GM19328 (cell line): ENCODE measurements around the gene ATP8B1.
"Not testable (repeated sequence)": the region's sequence is repeated elsewhere in the genome, so short reads cannot be mapped to it uniquely, and the experiment has no call there.

Experiments
- ATAC-seq: cut with Tn5 transposase; IDR thresholded peaks from one replicate; pipeline ENCODE4 v1.9.1; 2021; ENCODE audit warnings: mild to moderate bottlenecking, moderate library complexity; ENCODE audit not compliant: unreplicated experiment

The ATP8B1 gene

DNA sequence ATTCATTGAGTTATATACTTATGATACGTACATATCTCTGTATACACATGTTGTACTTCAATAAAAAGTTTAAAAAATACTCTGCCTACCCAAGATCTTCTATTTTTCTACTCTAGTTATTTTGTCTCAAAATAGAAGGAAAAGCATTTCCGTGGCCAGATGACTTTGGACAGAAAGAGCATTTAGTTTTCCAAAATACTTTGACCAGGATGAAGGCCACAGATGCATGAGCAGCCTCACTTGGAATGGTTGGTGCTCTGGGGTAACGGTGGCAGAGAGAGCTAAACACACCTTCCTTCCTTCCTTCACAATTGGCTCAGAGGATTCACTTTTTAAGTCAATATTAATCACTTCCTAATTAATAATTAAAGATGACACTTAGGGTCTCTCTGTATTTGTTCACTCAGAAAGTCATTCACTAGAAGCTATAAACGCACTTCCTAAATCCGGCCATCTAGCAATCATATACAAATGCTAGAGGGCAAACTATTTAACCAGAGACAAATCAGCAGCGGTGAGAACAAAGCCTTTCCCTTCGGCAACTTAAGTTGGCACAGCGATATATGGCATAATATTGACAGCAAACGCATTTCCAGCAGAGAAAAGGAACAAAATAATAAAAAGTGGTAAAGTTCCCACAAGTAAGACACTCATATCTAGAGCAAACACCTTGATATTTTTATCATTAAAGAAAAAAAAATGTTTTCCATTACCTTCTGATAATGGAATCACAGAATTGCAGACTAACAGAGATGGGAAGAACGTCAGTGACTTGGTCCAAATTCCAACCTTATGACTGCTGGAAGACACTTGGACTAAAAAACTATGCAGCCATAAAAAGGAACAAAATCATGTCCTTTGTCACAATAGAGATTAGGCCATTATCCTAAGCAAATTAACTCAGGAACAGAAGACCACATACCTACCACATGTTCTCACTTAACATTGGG, 125.6 kb downstream of the ATP8B1 start:
- no peak for ATAC-seq

DNA sequence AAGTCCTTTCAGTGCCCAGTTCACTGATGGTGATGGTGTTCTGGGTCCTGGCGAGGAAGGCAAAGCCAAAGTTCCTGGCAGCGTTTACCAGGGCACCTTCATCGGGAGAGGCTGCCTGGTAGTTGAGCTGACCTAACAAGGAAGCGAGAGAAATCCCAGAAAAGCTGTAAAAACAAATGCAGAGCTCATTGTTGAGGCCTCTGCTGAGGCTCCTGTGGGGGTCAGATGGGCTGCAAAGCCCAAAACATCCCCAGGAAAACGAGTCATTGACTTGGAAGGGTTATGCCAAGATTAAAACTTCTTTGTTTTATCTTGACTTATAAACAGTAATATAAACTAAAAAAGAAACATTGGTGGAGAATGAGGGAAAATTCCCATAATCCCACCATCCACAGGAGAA, 128.2 kb downstream of the ATP8B1 start:
- no peak for ATAC-seq

DNA sequence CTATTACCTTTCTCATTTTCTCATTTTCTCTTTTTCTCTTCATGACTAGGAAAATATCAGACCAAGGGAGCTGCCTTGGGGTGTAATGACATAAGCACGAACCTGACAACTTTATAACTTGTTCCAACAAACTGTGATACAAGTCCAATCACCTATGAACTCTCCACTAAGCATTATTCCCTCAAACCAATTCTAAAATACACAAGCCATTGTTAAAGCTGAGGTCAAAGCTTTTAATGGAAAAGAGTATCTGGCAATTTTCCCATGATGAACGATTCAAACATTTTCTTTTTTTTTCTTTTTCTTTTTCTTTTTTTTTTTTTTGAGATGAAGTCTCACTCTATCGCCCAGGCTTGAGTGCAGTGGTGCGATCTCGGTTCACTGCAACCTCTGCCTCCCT, 133.1 kb downstream of the ATP8B1 start:
- ATAC-seq: no peak

- no peak for ATAC-seq
Measured at GRCh38 chr18:57668021-57668420, 135.1 kb downstream of the ATP8B1 start.

- ATAC-seq: no peak
Measured at GRCh38 chr18:57666818-57667497, 136.2 kb downstream of the ATP8B1 start.

DNA sequence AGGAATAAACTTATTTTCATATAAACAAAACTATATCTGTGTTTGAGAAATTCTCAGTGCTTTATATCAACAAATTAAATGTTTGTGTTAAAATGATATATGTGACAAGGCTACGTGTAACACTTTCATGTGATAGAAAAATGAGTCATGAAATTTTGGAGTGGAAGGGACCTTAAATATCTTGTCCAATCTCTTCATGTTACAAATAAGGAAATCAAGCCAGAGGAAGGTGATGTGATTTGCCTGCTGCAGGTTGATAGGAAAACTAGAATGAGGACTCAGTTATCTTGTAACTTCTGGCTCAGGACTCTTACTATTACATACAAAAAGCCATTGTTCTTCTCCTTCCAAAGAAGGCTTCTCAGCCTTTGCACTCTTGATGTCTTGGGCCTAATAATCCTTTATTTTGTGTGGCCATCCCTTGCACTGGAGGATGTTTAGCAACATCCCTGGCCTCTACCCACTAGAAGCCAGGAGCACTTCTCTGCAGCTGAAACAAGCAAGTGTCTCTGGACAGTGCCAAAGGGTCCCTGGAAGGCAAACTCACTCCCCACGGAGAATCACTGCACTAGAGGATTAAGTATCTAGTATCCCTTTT, 138.4 kb downstream of the ATP8B1 start:
- ATAC-seq: no peak

DNA sequence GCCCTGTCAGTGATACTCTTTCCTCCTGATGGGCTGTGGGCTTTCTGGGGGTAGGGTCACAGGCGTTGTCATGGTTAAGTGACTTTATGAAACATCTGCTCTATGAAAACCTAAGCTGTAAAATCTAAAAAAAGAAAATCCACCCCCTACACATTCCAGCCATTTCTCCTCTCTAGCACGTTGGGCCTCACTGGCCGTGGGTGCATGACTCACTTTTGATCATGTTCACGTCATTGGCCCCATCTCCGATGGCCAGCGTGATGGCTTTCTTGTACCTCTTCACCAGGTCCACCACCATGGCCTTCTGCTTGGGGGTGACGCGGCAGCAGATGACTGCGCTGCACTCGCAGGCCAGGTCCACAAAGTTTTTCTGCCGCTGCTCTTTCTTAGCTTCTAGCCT, 142.2 kb downstream of the ATP8B1 start:
- ATAC-seq: no peak

- ATAC-seq: no peak
Measured at GRCh38 chr18:57659460-57660102, 143.5 kb downstream of the ATP8B1 start.

GRCh38 chr18:57657542-57657941, 145.6 kb downstream of the ATP8B1 start:
- ATAC-seq: no peak

DNA sequence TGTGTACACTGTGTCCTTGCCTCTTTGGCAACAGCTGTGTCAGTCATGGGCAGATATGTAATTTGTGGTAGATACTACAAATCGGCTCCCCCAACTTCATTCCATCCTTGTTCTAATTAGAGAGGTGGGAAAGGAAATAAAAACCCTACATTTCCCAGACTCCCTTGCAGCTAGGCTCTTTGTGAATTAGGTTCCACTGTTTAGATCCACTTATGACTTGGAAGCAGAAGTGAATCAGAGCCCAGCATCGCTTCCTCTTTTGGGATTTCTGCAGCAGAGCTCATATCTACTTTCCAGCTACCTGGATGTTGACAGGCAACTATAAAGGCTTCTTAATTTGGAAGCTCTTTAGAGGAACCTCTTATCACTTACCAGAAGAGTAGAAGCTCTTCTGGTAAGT, 147.4 kb downstream of the ATP8B1 start:
- ATAC-seq: no peak

GRCh38 chr18:57651914-57652313, 151.2 kb downstream of the ATP8B1 start:
- no peak for ATAC-seq

DNA sequence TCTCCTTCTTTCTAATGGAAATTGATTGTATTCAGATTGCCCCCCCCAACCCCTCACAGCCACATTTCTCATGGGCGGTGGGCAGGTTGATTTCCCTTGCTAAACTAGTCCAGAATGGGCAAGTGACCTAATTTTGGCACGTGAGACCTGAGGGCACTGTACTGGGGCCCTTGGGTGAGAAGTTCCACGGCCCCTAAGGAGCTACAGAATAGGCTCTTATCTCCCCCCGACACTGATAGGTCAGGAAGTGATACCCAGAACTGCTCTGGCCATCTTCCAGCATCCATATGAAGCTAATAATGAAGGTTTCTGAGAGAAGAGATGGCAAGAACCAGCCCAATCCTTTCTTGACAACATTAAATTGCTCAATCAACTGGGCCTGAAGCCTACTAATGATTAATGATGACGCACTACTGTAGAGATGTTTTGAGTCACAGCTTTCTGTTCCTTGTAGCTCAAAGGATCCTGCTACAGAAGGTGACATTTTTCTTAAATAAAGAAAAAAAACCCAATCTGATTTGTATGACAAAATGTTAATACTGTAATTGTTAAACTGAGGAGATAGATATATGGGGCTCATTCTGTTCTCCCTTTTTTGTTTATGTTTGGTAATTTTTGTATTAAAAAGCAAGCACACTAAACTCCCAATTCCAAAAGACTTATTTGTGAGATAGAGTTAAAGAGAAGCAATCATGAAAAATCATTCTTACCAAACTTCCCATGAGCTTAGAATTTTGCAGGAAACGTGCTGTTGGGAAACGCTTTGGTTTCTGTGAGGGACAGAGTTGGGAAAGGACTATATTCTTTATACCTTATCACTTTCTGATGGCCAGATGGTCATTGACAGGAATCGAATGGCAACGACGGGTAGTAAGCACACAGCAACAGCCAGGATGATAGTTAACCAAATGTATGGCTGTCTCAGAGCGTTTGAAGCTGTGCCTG, 153.3 kb downstream of the ATP8B1 start:
- no peak for ATAC-seq

- no peak for ATAC-seq
Measured at GRCh38 chr18:57648414-57648813, 154.7 kb downstream of the ATP8B1 start.

- ATAC-seq: no peak
Measured at GRCh38 chr18:57644540-57644939, 158.6 kb downstream of the ATP8B1 start.

GRCh38 chr18:57643726-57644125, 159.4 kb downstream of the ATP8B1 start:
- not testable (repeated sequence) for ATAC-seq

DNA sequence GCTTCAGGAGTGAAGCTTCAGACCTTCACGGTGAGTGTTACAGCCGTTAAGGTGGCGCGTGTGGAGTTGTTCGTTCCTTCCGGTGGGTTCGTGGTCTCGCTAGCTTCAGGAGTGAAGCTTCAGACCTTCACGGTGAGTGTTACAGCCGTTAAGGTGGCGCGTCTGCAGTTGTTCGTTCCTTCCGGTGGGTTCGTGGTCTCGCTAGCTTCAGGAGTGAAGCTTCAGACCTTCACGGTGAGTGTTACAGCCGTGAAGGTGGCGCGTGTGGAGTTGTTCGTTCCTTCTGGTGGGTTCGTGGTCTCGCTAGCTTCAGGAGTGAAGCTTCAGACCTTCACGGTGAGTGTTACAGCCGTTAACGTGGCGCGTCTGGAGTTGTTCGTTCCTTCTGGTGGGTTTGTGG, 160.7 kb downstream of the ATP8B1 start:
- ATAC-seq: not testable (repeated sequence)

DNA sequence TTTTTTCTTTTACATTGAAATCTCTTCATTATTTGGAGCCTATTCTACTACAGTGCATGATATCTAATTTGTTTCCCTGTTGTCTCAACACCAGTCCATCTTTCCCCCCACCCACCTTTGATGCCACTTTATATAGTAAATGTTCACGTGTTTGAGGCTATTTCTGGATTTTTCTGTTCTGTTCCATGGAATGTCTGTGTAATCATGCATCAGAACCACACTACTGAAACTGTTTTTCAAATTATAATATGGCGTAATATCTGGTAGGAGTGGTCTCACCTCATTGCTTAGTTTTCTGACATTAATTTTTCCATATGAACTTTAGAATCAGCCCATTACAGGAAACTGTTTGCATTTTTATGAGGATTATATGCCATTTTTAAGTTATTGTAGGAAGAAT, 162.4 kb downstream of the ATP8B1 start:
- ATAC-seq: no peak

DNA sequence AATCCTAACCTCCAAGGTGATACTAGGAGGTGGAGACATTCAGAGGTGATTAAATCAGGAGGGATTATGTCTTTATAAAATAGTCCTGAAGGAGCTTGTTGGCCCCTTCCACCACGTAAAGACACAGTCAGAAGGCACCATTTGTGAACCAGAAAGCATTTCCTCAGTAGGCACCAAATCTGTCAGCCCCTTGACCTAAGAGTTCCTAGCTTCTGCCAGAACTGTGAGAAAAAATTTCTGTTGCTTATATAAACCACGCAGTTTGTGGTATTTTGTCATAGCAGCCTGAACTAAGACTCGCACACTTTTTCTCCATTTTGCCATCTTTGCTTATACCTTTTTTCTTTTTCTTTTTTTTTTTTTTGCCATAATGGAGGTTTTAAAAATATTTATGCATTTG, 162.9 kb downstream of the ATP8B1 start:
- no peak for ATAC-seq

DNA sequence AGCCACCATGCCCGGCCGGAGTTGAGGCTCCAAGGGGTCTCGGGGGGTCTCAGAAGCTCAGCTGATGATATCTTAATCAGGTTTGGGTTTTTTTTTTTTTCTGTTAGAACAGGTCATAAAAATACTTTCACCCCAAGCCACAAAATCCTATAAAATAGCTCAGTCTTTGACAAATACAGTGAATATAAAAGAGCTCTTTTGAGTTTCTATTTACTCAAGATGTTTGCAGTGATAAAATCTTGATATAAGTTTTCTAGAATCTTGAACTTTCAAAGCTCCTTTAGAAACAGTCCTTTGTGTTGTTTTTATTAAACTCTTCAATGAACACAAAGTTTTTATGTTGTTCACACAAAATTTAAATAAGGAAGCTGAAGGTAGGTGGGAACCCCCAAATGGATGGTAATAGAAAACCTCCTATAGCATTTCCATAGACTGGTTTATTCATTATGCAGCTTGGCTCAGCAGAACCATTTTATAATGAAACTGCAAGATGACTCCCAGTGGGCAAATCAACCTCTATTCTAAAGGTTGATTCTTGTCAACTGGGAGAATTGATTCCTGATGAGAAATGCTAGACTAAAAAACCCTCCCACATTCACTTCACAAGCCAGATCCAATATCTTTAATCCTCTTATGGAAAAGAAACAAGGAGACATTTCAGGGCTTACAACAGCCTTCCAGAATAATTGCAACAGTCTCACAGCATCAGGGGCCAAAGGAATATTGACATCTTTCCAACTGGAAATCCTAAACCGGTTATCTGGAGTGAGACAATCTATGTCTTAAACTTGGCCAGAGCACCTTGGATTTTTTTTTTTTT, 167.9 kb downstream of the ATP8B1 start:
- ATAC-seq: no peak
